ENCODE data around the gene EAPP. TPM values are rescaled to one million over a fixed set of nuclear protein-coding genes. Genes with fewer than 3 reads are reported as not detected.

The EAPP gene
- total and polyA plus RNA-seq, 2 of the 13 experiments (the other 11 are each of a cell fraction or from before 2014, with no cell fraction given), result 68.7 to 110 TPM

DNA sequence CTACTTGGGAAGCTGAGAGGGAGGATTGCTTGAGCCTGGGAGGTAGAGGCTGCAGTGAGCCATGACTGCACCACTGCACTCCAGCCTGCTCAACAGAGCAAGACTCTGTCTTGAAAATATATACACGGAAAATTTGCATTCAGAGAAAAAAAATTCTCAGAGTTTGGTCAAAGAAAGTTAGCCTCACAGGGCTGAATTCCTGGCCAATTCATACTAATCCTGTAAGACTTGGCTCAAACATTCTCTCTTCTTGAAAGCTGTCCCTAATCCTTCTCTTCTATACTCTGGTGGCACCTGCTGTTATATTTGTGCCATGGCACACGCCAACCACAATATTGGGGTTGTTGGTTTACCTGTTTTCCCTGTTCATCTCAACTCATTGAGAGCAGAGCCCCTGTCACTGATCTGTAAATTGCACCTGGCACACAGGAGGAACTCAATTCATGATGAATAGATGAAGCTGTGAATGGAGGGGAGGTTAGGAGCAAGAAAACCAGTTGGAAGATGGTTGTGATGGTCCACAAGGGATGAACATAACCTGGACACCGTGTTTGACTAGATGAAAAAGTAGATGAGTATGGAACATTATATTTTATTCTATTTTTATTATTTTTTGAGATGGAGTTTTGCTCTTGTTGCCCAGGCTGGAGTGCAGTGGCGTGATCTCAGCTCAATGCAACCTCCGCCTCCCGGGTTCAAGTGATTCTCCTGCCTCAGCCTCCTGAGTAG lies 40.7 kb downstream of the EAPP start (continued):
- TF ChIP-seq, protein P1, sequence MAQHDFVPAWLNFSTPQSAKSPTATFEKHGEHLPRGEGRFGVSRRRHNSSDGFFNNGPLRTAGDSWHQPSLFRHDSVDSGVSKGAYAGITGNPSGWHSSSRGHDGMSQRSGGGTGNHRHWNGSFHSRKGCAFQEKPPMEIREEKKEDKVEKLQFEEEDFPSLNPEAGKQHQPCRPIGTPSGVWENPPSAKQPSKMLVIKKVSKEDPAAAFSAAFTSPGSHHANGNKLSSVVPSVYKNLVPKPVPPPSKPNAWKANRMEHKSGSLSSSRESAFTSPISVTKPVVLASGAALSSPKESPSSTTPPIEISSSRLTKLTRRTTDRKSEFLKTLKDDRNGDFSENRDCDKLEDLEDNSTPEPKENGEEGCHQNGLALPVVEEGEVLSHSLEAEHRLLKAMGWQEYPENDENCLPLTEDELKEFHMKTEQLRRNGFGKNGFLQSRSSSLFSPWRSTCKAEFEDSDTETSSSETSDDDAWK (CRISPR knock-in tag; IDR thresholded peaks at IDR 0.05), result no peak
- TF ChIP-seq, protein P2, sequence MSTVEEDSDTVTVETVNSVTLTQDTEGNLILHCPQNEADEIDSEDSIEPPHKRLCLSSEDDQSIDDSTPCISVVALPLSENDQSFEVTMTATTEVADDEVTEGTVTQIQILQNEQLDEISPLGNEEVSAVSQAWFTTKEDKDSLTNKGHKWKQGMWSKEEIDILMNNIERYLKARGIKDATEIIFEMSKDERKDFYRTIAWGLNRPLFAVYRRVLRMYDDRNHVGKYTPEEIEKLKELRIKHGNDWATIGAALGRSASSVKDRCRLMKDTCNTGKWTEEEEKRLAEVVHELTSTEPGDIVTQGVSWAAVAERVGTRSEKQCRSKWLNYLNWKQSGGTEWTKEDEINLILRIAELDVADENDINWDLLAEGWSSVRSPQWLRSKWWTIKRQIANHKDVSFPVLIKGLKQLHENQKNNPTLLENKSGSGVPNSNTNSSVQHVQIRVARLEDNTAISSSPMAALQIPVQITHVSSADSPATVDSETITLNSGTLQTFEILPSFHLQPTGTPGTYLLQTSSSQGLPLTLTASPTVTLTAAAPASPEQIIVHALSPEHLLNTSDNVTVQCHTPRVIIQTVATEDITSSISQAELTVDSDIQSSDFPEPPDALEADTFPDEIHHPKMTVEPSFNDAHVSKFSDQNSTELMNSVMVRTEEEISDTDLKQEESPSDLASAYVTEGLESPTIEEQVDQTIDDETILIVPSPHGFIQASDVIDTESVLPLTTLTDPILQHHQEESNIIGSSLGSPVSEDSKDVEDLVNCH (CRISPR knock-in tag; IDR thresholded peaks at IDR 0.05), result no peak
- TF ChIP-seq MAZ (IDR thresholded peaks at IDR 0.05; ENCODE audit: borderline replicate concordance, low read depth, low read length), result no peak
- TF ChIP-seq MAZ (CRISPR knock-in tag; IDR thresholded peaks at IDR 0.05; ENCODE audit: low read depth), result 0 out of 2 replicates have a peak, but pooled peaks have one; percentile 21
- TF ChIP-seq ZNF572 (CRISPR knock-in tag; IDR thresholded peaks at IDR 0.05), result no peak
- no peak; the same call in 1 of the 2 replicates for TF ChIP-seq FOXK1 (CRISPR knock-in tag; IDR thresholded peaks at IDR 0.05; ENCODE audit: borderline replicate concordance, low read depth)
- no peak for TF ChIP-seq LCORL (IDR thresholded peaks at IDR 0.05)
- peak; percentile 77 for TF ChIP-seq LCORL (CRISPR knock-in tag; IDR thresholded peaks at IDR 0.05)
- TF ChIP-seq, protein P3, sequence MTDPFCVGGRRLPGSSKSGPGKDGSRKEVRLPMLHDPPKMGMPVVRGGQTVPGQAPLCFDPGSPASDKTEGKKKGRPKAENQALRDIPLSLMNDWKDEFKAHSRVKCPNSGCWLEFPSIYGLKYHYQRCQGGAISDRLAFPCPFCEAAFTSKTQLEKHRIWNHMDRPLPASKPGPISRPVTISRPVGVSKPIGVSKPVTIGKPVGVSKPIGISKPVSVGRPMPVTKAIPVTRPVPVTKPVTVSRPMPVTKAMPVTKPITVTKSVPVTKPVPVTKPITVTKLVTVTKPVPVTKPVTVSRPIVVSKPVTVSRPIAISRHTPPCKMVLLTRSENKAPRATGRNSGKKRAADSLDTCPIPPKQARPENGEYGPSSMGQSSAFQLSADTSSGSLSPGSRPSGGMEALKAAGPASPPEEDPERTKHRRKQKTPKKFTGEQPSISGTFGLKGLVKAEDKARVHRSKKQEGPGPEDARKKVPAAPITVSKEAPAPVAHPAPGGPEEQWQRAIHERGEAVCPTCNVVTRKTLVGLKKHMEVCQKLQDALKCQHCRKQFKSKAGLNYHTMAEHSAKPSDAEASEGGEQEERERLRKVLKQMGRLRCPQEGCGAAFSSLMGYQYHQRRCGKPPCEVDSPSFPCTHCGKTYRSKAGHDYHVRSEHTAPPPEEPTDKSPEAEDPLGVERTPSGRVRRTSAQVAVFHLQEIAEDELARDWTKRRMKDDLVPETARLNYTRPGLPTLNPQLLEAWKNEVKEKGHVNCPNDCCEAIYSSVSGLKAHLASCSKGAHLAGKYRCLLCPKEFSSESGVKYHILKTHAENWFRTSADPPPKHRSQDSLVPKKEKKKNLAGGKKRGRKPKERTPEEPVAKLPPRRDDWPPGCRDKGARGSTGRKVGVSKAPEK (CRISPR knock-in tag; IDR thresholded peaks at IDR 0.05; ENCODE audit: borderline replicate concordance), result peak; percentile 55; the same call in 1 of the 2 replicates
- TF ChIP-seq JUNB (CRISPR knock-in tag; IDR thresholded peaks at IDR 0.05; ENCODE audit: borderline replicate concordance), result no peak
- TF ChIP-seq TEAD3 (CRISPR knock-in tag; optimal IDR thresholded peaks at IDR 0.05; ENCODE audit: borderline replicate concordance), result peak; percentile 77
- TF ChIP-seq, protein P4, sequence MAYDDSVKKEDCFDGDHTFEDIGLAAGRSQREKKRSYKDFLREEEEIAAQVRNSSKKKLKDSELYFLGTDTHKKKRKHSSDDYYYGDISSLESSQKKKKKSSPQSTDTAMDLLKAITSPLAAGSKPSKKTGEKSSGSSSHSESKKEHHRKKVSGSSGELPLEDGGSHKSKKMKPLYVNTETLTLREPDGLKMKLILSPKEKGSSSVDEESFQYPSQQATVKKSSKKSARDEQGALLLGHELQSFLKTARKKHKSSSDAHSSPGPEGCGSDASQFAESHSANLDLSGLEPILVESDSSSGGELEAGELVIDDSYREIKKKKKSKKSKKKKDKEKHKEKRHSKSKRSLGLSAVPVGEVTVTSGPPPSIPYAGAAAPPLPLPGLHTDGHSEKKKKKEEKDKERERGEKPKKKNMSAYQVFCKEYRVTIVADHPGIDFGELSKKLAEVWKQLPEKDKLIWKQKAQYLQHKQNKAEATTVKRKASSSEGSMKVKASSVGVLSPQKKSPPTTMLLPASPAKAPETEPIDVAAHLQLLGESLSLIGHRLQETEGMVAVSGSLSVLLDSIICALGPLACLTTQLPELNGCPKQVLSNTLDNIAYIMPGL (CRISPR knock-in tag; IDR thresholded peaks at IDR 0.05; ENCODE audit: borderline replicate concordance in 1 of 2, low read depth in 1 of 2), result peak in 1 of 2 experiments; percentile 83; a peak in 2 of 4 replicates
- TF ChIP-seq ZNF772 (CRISPR knock-in tag; IDR thresholded peaks at IDR 0.05), result peak; percentile 52; the same call in 1 of the 2 replicates
- TF ChIP-seq SMARCC2 (IDR thresholded peaks at IDR 0.05), result no peak
- no peak for TF ChIP-seq SMAD1 (CRISPR knock-in tag; IDR thresholded peaks at IDR 0.05; ENCODE audit: borderline replicate concordance, low read depth)
- no peak for TF ChIP-seq SOX5 (CRISPR knock-in tag; IDR thresholded peaks at IDR 0.05; ENCODE audit: borderline replicate concordance)
